ENCODE data around the gene MSANTD2. TPM values are rescaled to one million over a fixed set of nuclear protein-coding genes. Genes with fewer than 3 reads are reported as not detected.

MSANTD2 gene
- total and polyA plus RNA-seq, 11 donors = 2.2 to 5.4 (median 3.1) TPM

DNA sequence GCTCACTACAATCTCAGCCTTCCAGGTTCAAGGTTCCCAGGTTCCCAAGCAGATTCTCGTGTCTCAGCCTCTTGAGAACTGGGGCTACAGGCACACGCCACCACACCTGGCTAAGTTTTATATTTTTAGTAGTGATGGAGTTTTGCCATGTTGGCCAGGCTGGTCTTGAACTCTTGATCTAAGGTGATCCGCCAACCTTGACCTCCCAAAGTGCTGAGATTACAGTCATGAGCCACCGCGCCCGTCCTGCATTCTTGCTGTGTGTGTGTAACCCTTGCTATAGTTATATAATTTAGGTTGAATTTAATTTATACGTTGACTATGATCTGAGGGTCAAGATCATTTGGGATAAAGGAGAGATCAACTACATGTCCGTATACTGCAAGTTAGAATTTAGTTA is 35.7 kb upstream of the MSANTD2 start:
- peak overlapping the region in 2 of 12 donors; percentile 78 to 82 for H3K27ac ChIP-seq
- H3K27me3 ChIP-seq = peaks cover 17 to 54% (median 31%) of the 10 kb centered on the region in 9 donors
- TF ChIP-seq, protein P1, sequence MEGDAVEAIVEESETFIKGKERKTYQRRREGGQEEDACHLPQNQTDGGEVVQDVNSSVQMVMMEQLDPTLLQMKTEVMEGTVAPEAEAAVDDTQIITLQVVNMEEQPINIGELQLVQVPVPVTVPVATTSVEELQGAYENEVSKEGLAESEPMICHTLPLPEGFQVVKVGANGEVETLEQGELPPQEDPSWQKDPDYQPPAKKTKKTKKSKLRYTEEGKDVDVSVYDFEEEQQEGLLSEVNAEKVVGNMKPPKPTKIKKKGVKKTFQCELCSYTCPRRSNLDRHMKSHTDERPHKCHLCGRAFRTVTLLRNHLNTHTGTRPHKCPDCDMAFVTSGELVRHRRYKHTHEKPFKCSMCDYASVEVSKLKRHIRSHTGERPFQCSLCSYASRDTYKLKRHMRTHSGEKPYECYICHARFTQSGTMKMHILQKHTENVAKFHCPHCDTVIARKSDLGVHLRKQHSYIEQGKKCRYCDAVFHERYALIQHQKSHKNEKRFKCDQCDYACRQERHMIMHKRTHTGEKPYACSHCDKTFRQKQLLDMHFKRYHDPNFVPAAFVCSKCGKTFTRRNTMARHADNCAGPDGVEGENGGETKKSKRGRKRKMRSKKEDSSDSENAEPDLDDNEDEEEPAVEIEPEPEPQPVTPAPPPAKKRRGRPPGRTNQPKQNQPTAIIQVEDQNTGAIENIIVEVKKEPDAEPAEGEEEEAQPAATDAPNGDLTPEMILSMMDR (IDR thresholded peaks at IDR 0.05) = no peak
- no peak for TF ChIP-seq POLR2A (IDR thresholded peaks at IDR 0.05)
- no peaks in the 10 kb centered on the region for H3K36me3 ChIP-seq
- intact Hi-C loops (cut with DNase I) = loop anchor here (1.0 to 10.0 kb wide), 11 partner anchors 35 to 194 kb away; partner anchors contain the start of genes ESAM (in 6 of the 10) and MSANTD2 (in 2 of the 10)
- H3K4me1 ChIP-seq = peaks cover 6 to 20% (median 15%) of the 10 kb centered on the region in 12 donors
- no peak for DNase-seq
- WGBS, 4 donors = 87 to 90% (median 89%) methylated on average over 8 of the region's 8 CpGs
- peak overlapping the region in 4 of 12 donors; percentile 36 to 55 (median 48) for H3K4me3 ChIP-seq
- no peak for ATAC-seq
- H3K9me3 ChIP-seq = no peaks in the 10 kb centered on the region

DNA sequence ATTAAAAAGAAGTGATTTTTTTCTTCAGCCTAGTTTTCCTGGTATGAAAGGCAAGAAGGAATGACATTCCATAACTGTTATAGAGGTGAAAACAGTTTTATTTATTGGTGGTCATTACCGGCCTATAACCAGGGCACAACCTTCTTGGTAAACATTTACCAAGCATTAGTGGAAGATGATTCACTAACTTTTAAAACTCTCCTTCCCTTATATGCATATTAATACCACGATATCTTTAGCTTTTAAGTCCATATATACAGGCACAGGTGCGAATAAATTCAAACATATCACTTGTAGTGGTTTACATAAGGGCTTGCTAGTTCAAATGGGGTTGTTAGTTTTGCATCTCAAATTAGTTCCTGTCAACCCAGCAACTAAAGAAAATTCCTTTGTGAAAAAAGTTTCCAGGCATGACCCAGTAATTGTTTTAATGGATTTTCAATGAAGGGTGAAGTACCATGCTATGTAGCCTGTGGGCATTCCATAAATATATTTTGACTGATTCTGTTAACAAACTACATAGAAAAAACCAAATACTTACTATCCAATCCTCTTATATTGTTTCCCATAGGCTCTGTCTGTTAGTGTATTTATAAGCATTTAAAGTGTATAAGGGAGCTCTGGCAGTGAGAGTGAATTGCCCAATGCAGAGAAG is 34.4 kb upstream of the MSANTD2 start:
- intact Hi-C loops (cut with DNase I) = loop anchor here in 9 of 10 donors (2.0 to 10.0 kb wide), 7 partner anchors 67 to 192 kb away; partner anchors contain the start of gene ESAM (in 4 of the 9)
- no peaks in the 10 kb centered on the region for H3K9me3 ChIP-seq
- peaks cover 3 to 17% (median 10%) of the 10 kb centered on the region in 12 donors for H3K4me1 ChIP-seq
- 89 to 92% (median 90%) methylated on average over 3 of the region's 3 CpGs for WGBS, 4 donors
- TF ChIP-seq, protein P1 (IDR thresholded peaks at IDR 0.05) = no peak
- no peak for TF ChIP-seq POLR2A (IDR thresholded peaks at IDR 0.05)
- H3K36me3 ChIP-seq = no peaks in the 10 kb centered on the region
- no peak for ATAC-seq
- no peak for DNase-seq
- no peak overlapping the region for H3K27ac ChIP-seq
- H3K27me3 ChIP-seq = peaks cover 13 to 41% (median 18%) of the 10 kb centered on the region in 9 donors
- H3K4me3 ChIP-seq = no peak overlapping the region

DNA sequence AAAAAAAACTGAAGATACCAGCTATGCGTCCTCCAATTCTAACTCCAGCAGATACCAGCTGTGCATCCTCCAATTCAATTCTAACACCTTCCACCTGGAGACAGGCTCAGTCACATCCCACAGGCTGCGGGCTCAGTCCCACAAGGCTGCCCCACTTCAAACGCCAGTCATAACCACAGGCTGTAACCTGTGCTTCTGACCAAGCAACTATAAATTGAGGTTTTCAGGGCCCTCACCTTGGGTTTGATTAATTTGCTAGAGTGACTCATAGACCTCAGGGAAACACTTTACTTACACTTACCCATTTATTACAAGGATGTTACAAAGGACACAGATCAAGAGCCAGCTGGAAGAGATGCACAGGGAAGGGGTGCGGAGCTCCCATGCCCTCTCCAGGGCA is 32.4 kb upstream of the MSANTD2 start:
- H3K9me3 ChIP-seq = no peaks in the 10 kb centered on the region
- WGBS, 4 donors = 75 to 83% (median 78%) methylated on average over 4 of the region's 4 CpGs
- ATAC-seq (no peak), DNase-seq (no peak)
- peaks cover 0 to 20% (median 0%) of the 10 kb centered on the region in 9 donors for H3K27me3 ChIP-seq
- H3K4me1 ChIP-seq = peaks cover 0 to 9% (median 2%) of the 10 kb centered on the region in 12 donors
- intact Hi-C loops (cut with DNase I) = loop anchor here in 3 of 10 donors (5.0 to 10.0 kb wide), 3 partner anchors 65 to 185 kb away; partner anchors contain the start of gene ESAM (in 1 of the 3)
- no peak for TF ChIP-seq POLR2A (IDR thresholded peaks at IDR 0.05)
- TF ChIP-seq, protein P1 (IDR thresholded peaks at IDR 0.05) = no peak
- no peak overlapping the region for H3K27ac ChIP-seq
- no peaks in the 10 kb centered on the region for H3K36me3 ChIP-seq
- no peak overlapping the region for H3K4me3 ChIP-seq

DNA sequence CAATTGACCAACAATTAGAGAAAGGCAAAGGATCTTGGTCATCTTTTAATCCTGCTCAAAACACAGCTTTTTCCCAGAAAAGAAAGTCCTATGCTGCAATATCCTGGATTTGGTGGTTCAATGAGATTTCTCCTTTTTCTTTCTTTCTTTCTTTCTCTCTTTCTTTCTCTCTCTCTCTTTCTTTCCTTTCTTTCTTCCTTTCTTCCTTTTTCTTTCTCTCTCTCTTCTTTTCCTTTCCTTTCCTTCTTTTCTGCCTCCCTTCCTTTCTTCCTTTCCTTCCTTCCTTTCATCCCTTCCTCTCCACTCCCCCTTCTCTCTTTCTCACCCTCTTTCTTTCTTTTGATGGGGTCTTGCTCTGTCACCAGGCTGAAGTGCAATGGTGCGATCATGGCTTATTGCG is 31.7 kb upstream of the MSANTD2 start:
- TF ChIP-seq, protein P1 (IDR thresholded peaks at IDR 0.05) = no peak
- no peak for TF ChIP-seq POLR2A (IDR thresholded peaks at IDR 0.05)
- H3K9me3 ChIP-seq = no peaks in the 10 kb centered on the region
- H3K36me3 ChIP-seq = no peaks in the 10 kb centered on the region
- WGBS, 4 donors = 89 to 96% (median 95%) methylated on average over 2 of the region's 2 CpGs
- peaks cover 0 to 5% (median 0%) of the 10 kb centered on the region in 12 donors for H3K4me1 ChIP-seq
- no peak overlapping the region for H3K4me3 ChIP-seq
- DNase-seq = no peak
- H3K27ac ChIP-seq = no peak overlapping the region
- peaks cover 0 to 20% (median 0%) of the 10 kb centered on the region in 9 donors for H3K27me3 ChIP-seq
- intact Hi-C loops (cut with DNase I) = loop anchor here in 3 of 10 donors (5.0 to 10.0 kb wide), 3 partner anchors 65 to 185 kb away; partner anchors contain the start of gene ESAM (in 1 of the 3)
- ATAC-seq = no peak
